ENCODE results near the gene XYLB. TPM values are rescaled to one million over a fixed set of nuclear protein-coding genes. Genes with fewer than 3 reads are reported as not detected.

Gene XYLB
- total and polyA plus RNA-seq, 2 of the 13 experiments (the other 11 are each of a cell fraction or from before 2014, with no cell fraction given) = 25.9 to 30.0 TPM

GRCh38 chr3:38346587-38347410 lies at the start of gene XYLB (continued):
- peak; percentile 88 for TF ChIP-seq ZFY (CRISPR knock-in tag; IDR thresholded peaks at IDR 0.05)
- peak; percentile 95 for TF ChIP-seq ZNF33B (CRISPR knock-in tag; IDR thresholded peaks at IDR 0.05)
- TF ChIP-seq, protein P1, sequence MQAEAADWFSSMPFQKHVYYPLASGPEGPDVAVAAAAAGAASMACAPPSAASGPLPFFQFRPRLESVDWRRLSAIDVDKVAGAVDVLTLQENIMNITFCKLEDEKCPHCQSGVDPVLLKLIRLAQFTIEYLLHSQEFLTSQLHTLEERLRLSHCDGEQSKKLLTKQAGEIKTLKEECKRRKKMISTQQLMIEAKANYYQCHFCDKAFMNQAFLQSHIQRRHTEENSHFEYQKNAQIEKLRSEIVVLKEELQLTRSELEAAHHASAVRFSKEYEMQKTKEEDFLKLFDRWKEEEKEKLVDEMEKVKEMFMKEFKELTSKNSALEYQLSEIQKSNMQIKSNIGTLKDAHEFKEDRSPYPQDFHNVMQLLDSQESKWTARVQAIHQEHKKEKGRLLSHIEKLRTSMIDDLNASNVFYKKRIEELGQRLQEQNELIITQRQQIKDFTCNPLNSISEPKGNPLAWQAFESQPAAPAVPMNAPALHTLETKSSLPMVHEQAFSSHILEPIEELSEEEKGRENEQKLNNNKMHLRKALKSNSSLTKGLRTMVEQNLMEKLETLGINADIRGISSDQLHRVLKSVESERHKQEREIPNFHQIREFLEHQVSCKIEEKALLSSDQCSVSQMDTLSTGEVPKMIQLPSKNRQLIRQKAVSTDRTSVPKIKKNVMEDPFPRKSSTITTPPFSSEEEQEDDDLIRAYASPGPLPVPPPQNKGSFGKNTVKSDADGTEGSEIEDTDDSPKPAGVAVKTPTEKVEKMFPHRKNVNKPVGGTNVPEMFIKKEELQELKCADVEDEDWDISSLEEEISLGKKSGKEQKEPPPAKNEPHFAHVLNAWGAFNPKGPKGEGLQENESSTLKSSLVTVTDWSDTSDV (CRISPR knock-in tag; IDR thresholded peaks at IDR 0.05) = 0 out of 2 replicates have a peak, but pooled peaks have one; percentile 22
- no peak for TF ChIP-seq PAWR (CRISPR knock-in tag; IDR thresholded peaks at IDR 0.05; ENCODE audit: borderline replicate concordance)
- TF ChIP-seq PRDM10 (CRISPR knock-in tag; IDR thresholded peaks at IDR 0.05; ENCODE audit: low read depth) = peak; percentile 64; the same call in 1 of the 2 replicates
- peak; percentile 98 for TF ChIP-seq ARID4A (CRISPR knock-in tag; IDR thresholded peaks at IDR 0.05; ENCODE audit: borderline replicate concordance)
- TF ChIP-seq RFXAP (CRISPR knock-in tag; IDR thresholded peaks at IDR 0.05; ENCODE audit: borderline replicate concordance) = peak; percentile 91
- TF ChIP-seq TBX3 (IDR thresholded peaks at IDR 0.05; ENCODE audit: borderline replicate concordance) = no peak; the same call in 1 of the 2 replicates
- TF ChIP-seq NAIF1 (CRISPR knock-in tag; IDR thresholded peaks at IDR 0.05; ENCODE audit: borderline replicate concordance) = peak; percentile 71; the same call in 1 of the 2 replicates
- TF ChIP-seq ZSCAN12 (CRISPR knock-in tag; IDR thresholded peaks at IDR 0.05) = 0 out of 2 replicates have a peak, but pooled peaks have one; percentile 69
- peak; percentile 96 for TF ChIP-seq ZNF552 (CRISPR knock-in tag; IDR thresholded peaks at IDR 0.05; ENCODE audit: borderline replicate concordance)
- TF ChIP-seq KDM5A (IDR thresholded peaks at IDR 0.05; ENCODE audit: borderline replicate concordance, low read length) = peak; percentile 43; the same call in 1 of the 2 replicates
- TF ChIP-seq RBFOX2 (IDR thresholded peaks at IDR 0.05; ENCODE audit: low read depth, low read length) = peak; percentile 95
- no peak; the same call in 1 of the 2 replicates for TF ChIP-seq NR1H2 (CRISPR knock-in tag; IDR thresholded peaks at IDR 0.05; ENCODE audit: borderline replicate concordance, low read depth)
- peak; percentile 97 for TF ChIP-seq ZNF124 (CRISPR knock-in tag; IDR thresholded peaks at IDR 0.05)
- peak; percentile 63; the same call in 1 of the 2 replicates for TF ChIP-seq ZNF629 (CRISPR knock-in tag; conservative IDR thresholded peaks at IDR 0.05)
- no peak for TF ChIP-seq ZNF720 (CRISPR knock-in tag; IDR thresholded peaks at IDR 0.05)
- peak; percentile 77 for TF ChIP-seq TARDBP (CRISPR knock-in tag; IDR thresholded peaks at IDR 0.05)

All from HepG2 (cell line).